GM12891 (cell line): ENCODE results near the gene RAP1GAP.

ENCODE experiments used
- PAX5 ChIP-seq: IDR thresholded peaks from 2 replicates; pipeline ENCODE4 v1.6.1; 2011; ENCODE audit warnings: low read length, moderate library complexity, mild to moderate bottlenecking; ENCODE audit not compliant: insufficient read depth, severe bottlenecking
- POLR2A ChIP-seq: IDR thresholded peaks from 2 replicates; pipeline ENCODE4 v1.6.1; 2011; ENCODE audit warnings: low read depth, low read length, control low read depth
- POLR2AphosphoS5 ChIP-seq: IDR thresholded peaks from 2 replicates; pipeline ENCODE4 v1.6.1; 2011; ENCODE audit warnings: low read depth, low read length, control low read depth
- POU2F2 ChIP-seq: IDR thresholded peaks from 2 replicates; pipeline ENCODE4 v1.6.1; 2011; ENCODE audit warnings: low read depth, mild to moderate bottlenecking, control low read depth, low read length, moderate library complexity
- SPI1 ChIP-seq: IDR thresholded peaks from 2 replicates; pipeline ENCODE4 v1.6.1; 2011; ENCODE audit warnings: low read depth, low read length, control low read depth
- TAF1 ChIP-seq: IDR thresholded peaks from 2 replicates; pipeline ENCODE4 v1.6.1; 2011; ENCODE audit warnings: low read depth, low read length, control low read depth

- TF ChIP-seq POLR2AphosphoS5 (no peak), TAF1 (no peak), POLR2A (no peak), POU2F2 (no peak), SPI1 (no peak), PAX5 (no peak)
Observed at GRCh38 chr1:21589618-21590017, 79.5 kb downstream of the RAP1GAP start.
